ENCODE measurements around the gene RGS12.

Gene RGS12

DNA sequence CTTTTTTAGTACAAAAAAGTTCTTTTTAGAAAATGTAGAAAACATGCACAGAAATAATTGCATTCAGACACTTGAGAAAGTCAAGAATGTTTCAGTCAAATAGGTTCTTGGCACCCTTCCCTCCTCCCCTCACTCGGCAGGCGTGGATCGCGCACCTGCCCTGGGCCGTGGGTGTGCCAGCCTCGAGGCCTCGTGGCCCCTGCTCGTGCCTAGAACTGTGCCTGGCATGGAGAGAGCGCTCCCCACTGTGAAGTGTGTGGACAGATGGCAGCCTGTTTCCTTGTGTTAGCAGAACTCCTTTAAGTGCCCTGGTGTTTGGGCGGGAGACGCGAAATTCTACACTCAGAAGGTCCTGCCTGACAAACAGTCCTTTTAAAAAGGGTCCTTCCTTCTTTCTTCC, 14.7 kb downstream of the RGS12 start:
- DNase-seq = no peak

- no peak for DNase-seq
Measured at GRCh38 chr4:3307891-3308575, 15.2 kb downstream of the RGS12 start.

GRCh38 chr4:3308691-3309090, 15.9 kb downstream of the RGS12 start:
- DNase-seq = no peak

GRCh38 chr4:3310301-3311094, 17.7 kb downstream of the RGS12 start:
- DNase-seq = no peak

- no peak for DNase-seq
Measured at GRCh38 chr4:3311095-3311372, 18.2 kb downstream of the RGS12 start.

DNA sequence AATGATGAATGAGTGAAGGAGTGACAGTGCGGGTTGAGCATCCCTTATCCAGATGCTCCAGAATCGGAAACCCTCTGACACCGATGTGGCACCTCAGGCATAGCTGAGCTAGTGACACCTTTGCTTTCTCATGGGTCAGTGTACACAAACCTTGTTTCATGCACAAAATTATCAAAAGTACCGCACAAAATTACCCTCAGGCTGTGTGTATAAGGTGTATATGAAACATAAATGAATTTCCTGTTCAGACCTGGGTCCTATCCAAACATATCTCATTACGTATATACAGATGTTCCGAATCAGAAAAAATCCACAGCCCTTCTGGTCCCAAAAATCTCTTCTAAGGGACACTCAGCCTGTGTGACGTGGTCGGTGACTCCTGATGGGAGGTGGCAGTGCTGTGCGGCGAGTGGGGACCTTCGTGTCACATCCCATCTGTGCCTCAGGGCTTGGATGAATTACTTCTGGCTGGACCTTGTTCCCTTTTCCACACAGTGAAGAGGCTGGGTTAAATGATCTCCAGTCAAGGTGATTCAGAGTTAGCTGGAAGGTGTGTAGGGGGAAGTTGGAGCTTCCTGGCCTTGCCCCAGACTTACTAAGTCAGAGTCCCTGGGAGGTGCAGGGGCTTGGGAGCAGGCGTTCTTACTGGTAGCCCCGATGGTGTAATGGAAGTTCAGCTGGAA, 18.8 kb downstream of the RGS12 start:
- DNase-seq = no peak

GRCh38 chr4:3312362-3312761, 19.5 kb downstream of the RGS12 start:
- no peak for DNase-seq

GRCh38 chr4:3313139-3313538, 20.3 kb downstream of the RGS12 start:
- DNase-seq = no peak

DNA sequence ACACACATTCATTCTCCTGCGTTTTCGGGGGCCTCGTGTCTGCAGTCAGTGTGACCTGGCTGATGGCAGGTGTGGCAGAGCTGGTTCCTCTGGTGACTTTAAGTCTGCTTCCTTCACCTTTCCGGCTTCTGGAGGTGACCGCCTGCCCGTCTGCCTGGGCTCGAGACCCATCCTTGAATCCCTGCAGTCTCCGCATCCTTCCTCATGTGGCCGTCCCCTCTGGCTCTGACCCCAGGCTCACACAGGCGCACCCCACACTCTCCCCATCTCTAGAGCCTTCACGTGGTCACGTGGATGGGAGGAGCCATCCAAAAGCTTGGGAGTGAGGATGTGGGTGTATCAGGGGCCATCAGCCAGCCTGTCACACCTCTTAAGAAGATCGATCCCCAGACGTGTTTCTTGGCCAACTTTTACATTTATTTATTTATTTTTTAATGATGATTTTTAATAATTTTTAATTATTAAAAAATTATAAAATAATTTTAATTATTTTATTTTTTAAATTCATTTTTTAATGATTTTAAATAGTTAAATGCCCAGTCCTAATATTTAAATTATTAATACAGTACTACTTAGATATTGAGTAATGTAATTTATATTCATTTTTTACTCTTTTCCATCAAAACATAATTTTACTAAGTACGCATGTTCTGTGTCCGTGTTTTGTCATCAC, 20.9 kb downstream of the RGS12 start:
- DNase-seq = no peak

DNA sequence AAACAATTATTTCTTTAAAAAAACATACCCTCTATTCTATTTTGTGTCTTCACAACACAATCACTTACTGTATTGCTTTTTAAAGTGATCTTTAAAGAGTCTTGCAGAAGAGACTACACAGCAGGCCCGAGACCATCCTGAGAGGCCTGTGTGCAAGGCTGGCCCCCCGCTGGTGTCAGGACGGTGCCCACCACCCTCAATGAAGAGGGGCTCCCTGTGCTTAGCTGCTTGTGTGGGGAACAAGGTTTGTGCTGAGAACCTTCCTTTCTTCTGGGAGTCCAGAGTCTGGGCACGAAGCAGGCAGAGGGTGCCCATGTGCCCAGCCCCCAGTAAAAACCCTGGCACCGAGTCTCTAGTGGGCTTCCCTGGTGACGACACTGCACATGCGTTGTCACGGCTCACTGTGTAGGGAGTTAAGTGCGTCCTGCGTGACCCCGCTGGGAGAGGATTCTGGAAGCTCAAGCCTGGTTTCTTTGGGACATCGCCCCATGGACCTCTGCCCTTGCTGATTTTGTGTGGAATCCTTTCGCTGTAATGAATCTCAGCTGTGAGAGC, 22.0 kb downstream of the RGS12 start:
- no peak for DNase-seq

DNA sequence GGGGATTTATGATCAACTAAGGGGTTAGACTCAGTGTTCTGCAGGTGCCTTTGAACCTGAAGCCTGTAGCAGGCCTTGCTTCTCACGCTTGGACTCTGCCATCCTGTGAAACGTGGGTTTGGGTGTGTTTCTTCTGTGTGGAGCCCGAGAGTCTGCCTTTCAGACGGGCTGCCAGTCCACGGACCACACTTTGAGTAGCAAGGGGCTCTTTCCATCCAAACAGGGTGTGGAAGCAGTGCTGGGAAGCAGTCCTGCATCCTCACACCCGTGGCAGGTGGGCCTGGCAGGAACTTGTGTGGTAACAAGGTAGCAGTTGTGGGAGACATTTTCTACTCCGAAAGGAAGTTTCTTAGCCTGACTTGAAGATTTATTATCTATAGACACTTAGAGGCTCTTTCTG, 22.7 kb downstream of the RGS12 start:
- DNase-seq = no peak

GRCh38 chr4:3316146-3316545, 23.3 kb downstream of the RGS12 start:
- no peak for DNase-seq

- no peak for DNase-seq
Measured at GRCh38 chr4:3317011-3317655, 24.3 kb downstream of the RGS12 start.

DNA sequence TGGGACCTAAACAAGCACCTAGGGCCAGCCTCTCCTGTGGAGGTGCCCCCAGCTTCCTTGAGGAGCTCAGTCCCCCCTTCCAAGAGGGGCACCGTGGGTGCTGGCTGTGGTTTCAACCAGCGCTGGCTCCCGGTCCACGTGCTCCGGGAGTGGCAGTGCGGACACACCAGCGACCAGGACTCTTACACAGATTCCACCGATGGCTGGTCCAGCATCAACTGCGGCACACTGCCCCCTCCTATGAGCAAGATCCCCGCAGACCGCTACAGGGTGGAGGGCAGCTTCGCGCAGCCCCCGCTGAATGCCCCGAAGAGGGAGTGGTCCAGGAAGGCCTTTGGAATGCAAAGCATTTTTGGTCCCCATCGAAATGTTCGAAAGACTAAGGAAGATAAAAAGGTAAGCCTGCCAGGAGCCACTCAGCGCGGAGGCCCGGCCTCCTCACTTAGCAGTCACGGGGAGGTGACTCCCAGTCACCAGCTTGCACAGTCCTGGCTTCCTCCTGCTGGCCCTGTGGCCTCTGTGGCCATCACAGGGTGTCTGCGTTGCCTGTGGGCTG, 24.9 kb downstream of the RGS12 start:
- no peak for DNase-seq

DNA sequence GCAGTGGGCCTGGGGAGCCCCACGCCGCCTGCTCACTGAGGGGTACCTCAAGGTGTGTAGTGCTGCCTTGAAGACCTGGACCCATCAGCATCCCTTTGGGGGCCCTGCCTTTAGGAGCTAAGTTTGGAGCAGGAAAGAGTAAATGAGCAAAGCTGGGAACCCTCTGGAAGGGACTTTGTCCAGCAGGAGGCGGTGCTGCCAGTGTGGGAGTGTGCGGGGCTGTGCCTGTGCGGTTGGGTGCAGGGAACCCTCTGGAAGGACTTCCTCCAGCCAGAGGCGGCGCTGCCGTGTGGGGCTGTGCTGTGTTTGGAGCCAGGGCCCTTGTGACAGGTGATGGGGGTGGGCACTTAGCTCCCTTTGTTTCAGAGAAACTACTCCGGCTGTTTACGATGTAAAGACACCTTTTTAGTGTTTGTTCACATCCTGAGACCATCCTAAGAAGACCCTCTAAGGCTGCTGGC, 25.8 kb downstream of the RGS12 start:
- DNase-seq = no peak

- no peak for DNase-seq
Measured at GRCh38 chr4:3320361-3321023, 27.7 kb downstream of the RGS12 start.

DNA sequence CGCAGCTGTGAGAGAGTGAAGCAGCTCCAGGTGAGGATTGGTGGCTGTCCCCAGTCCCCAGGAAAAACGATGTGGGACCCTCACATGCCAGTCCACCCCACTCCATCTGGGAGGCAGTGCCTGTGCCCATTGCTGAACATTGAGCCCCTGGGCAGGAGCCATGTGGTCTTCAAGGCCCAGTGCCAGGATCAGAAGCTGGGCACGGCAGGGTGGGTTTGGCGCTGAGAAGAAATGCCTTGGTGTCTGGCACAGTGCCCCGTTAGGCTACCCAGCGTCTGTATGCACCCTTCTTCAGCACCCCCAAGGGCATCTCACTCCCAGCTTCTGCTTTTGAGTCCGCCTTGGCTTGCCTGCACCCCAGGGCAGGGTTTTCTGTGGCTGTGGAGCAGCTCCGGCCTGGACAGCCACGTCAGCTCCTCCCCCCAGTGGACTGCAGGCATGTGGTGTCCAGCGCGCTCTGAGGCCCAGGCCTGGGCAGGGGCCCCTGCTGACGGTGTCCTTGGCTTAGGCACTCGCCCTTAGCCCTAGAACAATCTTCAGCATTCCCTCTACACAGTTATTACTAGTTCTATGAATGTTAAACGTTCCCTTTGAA, 28.6 kb downstream of the RGS12 start:
- peak in 31 of 51 donors; percentile 18 to 77 (median 57) for DNase-seq

GRCh38 chr4:3322059-3322550, 29.3 kb downstream of the RGS12 start:
- peak in 22 of 51 donors; percentile 23 to 76 (median 42) for DNase-seq

DNA sequence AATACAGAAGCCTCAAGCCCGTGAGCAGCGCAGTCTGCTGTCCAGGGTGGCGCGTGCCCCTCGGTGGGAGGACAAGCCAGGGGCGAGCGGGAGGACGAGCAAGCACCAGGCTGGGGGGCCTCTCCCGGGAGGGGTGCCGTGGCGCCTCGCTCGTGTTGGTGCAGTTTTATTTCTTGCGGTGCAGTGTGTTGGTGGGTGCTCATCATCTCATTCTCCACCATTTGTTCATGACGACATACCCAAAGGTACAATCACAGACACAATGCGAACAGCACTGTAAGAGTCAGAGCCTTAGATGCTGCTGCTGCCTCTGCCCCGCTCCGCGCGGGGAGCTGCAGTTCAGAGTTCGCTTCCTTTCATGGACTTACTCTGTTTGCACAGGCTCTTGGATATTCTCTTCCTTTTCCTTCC, 30.3 kb downstream of the RGS12 start:
- no peak for DNase-seq
